HG03432 (cell line): ENCODE results near the gene VIT.

Experiments used
- ATAC-seq: cut with Tn5 transposase; IDR thresholded peaks from one replicate; pipeline ENCODE4 v1.9.1; 2021; ENCODE audit warnings: mild to moderate bottlenecking, moderate library complexity; ENCODE audit not compliant: unreplicated experiment

Gene VIT

DNA sequence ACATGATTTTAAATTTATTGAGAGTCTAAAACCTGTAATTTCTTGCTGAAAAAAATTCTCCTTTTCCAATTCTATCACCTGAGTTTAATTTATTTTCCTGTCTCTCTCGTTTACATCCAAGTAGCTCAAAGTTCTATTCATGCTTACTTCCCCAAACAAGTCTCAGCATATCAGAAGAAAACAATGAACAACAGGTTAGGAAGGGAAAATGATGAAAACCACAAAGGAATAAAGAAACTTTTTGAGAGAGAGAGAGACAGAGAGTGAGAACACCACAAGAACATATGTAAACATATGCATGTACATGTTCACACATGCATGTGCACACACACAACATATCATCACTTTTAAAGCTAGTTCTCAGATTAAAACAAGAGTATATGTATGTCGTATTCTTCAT, 157.7 kb downstream of the VIT start:
- no peak for ATAC-seq

- no peak for ATAC-seq
These were observed 158.9 kb downstream of the VIT start for GRCh38 chr2:36855429-36855828.

- no peak for ATAC-seq
These were observed 161.2 kb downstream of the VIT start for GRCh38 chr2:36857713-36858112.

DNA sequence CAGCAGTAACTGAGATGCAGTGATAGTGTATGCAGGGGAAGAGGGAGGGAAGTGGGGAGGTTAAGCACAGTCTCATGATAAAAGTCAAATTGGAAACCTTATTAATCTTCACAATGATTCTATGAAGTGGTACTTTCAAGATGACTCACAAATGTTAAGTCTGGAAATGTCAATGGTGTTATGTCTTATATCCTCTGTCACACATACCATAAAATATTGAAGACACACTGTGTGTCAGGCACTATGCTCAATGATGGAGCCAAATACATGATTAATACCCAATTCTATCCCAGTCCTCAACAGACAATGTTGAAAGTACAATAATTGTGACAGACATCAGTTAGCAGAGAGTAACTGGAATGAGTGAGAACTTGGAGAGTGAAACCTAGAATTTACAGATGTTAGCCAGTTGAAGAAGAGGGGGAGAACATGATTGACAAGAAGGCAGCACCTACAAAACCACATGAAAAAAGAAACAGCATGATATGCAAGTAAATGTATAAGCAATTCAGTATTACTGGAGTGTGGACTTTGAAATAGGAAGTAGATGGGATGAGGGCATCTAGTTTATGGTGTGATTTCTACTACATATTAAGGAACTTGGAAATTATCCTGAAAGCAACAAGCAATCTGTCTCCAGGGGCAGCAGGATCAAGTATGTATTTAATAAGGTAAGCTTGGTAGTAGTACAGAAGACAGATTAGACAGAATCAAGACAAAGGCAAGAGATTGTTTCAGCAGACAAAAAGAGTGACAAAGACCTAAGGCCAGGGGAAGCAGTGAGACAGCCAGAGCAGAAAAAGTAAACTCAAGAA, 162.3 kb downstream of the VIT start:
- ATAC-seq, result peak; percentile 78

DNA sequence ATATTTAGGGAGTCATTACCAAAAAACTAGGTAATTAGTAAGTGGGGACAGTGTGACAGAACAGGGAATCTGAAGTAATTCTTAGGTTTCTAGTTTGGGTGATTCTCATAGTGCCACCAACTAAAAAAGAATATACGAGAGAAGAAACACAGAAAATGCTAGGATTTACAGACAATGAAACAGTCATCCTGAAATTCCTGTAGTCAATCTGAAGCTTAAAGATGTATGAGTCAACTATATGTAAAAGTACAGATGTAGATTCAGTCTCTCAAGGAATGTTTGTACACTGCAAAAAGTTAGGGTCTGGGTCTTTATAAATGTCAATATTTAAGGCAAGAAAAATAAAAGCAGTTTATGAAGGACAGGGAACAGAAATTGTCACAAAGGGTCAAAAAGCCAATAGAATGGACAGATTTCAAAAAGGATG, 162.9 kb downstream of the VIT start:
- ATAC-seq, result no peak

GRCh38 chr2:36861896-36862295, 165.4 kb downstream of the VIT start:
- ATAC-seq, result no peak
